ENCODE results near the gene LSM10. TPM values are rescaled to one million over a fixed set of nuclear protein-coding genes. Genes with fewer than 3 reads are reported as not detected.

Gene LSM10
- total RNA-seq, result 9.9 and 13.0 TPM in 2 replicates

DNA sequence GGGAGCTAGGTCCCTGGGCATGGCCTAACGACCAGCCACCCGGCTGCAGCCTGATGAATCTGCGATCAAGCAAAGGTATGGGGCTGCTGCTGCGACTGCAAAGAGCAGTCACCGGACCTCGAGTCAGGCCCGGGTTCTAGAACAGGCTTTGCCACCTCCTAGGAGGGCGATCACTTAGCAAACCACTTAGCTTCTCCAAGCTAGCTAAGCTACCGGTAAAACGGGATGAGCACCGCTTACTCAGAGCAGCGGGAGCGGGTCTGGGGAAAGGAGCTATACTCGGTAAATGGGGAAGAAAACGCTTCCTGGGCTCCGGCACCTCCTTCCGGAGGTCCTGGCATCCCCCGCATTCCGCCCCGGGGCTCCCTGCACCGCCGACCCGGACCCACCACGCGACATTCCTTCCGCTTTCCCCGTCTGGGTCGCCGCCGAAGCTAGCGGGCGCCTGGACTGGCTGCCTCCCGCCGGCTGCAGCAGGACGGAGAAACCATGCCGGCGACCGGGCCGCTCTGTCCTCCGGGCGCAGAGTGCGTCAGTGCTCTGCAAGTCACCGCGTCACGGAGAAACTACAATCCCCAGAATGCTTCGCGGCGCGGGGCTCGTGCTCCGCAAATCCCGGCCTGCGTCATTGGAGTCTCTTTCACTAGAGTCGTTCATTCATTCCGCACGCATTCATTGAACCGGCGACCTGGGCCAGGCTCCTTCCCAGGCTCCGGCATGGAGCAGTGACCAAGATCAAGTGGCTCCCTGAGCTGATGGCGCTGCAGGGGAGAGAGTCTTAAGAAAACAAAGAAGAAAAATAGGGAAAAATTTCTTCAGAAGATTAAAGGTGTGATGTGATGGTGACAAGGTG, at the start of gene LSM10:
TSS of gene LSM10 (minus strand) at position 531 of the 853 bp plus-strand sequence. CDS start 3,779 bp downstream, outside the sequence.
- peak; percentile 96 for DNase-seq

GRCh38 chr1:36447450-36447849, 49.7 kb upstream of the LSM10 start:
- DNase-seq, result no peak

DNA sequence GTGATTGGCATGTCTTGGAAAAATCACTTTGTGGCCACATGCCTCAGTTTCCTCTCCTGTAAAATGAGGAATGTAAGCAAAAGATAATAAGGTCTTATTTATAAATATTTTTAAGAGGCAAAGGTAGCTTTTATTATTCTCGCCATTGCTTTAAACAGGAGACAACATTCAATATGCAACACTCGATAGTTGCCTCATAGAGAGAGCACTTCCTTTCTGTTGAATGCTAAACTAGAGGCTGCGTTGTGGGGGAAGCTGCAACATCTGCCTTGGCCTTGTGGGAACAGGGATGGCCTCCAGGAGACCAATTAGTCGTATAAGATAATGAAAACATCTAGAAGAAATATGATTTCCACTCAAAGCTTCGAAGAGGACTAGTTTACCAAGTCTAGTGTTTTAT, 49.0 kb upstream of the LSM10 start:
- DNase-seq, result no peak

DNA sequence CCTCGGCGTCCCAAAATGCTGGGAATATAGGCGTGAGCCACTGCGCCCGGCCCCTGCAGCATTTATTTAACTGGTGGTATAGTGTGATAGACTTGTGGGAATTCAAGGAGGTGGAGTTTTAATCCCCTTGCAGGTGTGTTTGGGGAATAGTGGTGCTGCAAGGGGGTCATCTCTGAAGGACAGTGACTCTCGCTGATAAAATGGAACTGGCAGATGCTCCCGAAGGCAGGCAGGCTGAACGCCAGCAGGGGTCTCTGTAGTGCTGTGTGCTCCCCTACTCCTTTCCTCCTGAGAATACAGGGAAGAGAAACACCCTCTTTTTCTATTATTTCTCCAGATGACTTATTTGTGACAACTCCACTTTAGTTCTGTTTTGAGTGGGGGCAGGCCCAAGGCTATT, 48.6 kb upstream of the LSM10 start:
- peak; percentile 18 for DNase-seq

DNA sequence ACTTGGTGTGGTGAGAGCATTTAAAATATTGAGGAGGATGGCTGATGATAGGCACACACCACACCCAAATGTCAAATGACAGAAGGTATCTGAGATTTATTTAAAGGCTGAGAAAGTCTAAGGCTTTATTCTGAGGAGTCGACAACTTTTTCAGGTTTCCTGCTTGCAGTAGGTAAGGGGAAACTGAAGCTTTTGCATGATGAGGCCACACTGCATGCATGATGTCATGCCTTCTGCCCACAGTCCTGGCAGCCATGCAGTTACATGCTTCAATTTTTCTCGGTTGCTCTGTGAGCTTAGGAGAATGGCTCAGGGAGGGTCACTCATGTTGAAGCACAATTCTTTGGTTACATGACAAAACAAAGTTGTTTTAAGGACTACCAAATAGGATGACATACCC, 45.6 kb upstream of the LSM10 start:
- no peak for DNase-seq

GRCh38 chr1:36442337-36442736, 44.6 kb upstream of the LSM10 start:
- DNase-seq, result no peak

DNA sequence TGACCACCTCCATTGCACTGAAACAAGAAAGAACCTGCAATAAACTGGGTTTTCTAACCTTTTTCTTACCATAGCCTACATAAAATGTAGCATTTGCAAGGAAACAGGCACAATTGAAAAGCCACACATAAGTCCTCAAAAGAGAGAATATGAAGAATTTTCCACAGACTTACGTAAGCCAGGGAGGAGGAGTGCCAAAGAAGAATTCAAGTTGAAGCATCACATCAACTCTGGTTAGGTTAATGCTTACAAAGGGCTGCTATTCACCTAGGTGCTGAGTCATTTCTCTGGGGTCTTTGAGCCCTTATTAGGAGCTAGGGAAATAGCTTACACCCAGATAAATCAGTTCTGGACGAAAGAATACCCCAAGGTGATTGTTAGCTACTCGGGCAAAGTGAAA, 42.9 kb upstream of the LSM10 start:
- DNase-seq, result no peak

GRCh38 chr1:36440044-36440443, 42.3 kb upstream of the LSM10 start:
- no peak for DNase-seq

GRCh38 chr1:36438715-36439114, 41.0 kb upstream of the LSM10 start:
- no peak for DNase-seq

GRCh38 chr1:36436821-36437220, 39.1 kb upstream of the LSM10 start:
- no peak for DNase-seq

GRCh38 chr1:36433102-36433501, 35.4 kb upstream of the LSM10 start:
- peak; percentile 21 for DNase-seq

DNA sequence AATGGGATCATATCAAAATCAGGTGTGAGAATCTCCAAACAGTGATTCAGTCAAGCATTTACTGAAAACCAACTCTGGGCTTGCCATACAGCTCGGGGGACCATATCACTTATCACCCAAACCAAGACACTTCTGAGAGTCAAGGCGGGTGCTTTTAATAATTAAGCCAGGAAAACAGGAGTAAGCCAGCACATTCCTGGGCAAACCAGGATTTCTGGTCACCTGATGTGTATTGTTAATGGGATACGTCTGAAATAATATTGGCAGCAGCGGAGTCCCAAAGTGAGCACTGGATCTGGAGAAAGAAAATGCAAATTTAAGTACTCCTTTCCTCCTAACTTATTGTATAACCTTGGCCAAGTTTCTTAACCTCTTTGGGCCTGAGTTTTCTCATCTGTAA, 34.9 kb upstream of the LSM10 start:
- peak; percentile 68 for DNase-seq

- DNase-seq, result no peak
These were observed 28.1 kb upstream of the LSM10 start for GRCh38 chr1:36425791-36426190.

GRCh38 chr1:36421649-36422048, 23.9 kb upstream of the LSM10 start:
- DNase-seq, result no peak

GRCh38 chr1:36420836-36421317, 23.2 kb upstream of the LSM10 start:
- peak; percentile 93 for DNase-seq

- DNase-seq, result no peak
These were observed 22.7 kb upstream of the LSM10 start for GRCh38 chr1:36420409-36420808.

DNA sequence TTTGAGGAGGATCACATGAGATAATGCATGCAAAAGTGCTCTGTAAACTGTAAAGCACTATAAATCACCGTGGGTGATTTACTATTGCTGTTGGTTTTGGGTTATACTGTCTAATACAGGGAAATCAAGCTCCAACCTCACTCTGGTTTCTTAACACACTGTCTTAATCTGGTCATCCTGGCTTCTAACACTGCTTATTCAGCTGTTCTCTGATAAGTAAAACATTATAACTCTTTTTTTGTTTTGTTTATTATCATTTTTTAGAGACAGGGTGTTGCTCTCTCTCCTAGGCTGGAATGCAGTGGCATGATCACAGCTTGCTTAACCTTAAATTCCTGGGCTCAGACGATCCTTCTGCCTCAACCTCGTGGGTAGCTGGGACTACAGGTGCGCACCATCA, 21.9 kb upstream of the LSM10 start:
- no peak for DNase-seq

GRCh38 chr1:36419140-36419539, 21.4 kb upstream of the LSM10 start:
- DNase-seq, result no peak

- DNase-seq, result no peak
These were observed 20.2 kb upstream of the LSM10 start for GRCh38 chr1:36417931-36418330.

GRCh38 chr1:36415661-36416326, 18.1 kb upstream of the LSM10 start:
- DNase-seq, result no peak

- DNase-seq, result no peak
These were observed 16.7 kb upstream of the LSM10 start for GRCh38 chr1:36414384-36414783.

GRCh38 chr1:36411674-36412648, 14.3 kb upstream of the LSM10 start:
- peak; percentile 60 for DNase-seq

GRCh38 chr1:36408479-36408878, 10.8 kb upstream of the LSM10 start:
- no peak for DNase-seq

Data from dermis blood vessel endothelial cell (primary cell).